Measurements from ENCODE around the gene MAP4K3.

DNA sequence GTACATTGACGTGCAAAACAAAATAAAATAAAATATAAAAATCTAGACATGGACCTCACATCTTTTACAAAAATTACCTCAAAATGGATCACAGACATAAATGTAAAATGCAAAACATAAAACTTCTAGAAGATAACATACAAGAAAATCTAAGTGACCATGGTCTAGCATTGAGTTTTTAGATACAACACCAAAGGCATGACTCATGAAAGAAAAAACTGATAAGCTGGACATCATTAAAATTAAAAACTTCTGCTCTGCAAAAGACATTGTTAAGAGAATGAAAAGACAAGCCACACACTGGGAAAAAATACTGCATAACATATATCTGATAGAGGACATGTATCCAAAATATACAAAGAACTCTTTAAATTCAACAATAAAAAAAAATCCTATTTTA lies 14.4 kb downstream of the MAP4K3 start:
- TF ChIP-seq, protein P1, sequence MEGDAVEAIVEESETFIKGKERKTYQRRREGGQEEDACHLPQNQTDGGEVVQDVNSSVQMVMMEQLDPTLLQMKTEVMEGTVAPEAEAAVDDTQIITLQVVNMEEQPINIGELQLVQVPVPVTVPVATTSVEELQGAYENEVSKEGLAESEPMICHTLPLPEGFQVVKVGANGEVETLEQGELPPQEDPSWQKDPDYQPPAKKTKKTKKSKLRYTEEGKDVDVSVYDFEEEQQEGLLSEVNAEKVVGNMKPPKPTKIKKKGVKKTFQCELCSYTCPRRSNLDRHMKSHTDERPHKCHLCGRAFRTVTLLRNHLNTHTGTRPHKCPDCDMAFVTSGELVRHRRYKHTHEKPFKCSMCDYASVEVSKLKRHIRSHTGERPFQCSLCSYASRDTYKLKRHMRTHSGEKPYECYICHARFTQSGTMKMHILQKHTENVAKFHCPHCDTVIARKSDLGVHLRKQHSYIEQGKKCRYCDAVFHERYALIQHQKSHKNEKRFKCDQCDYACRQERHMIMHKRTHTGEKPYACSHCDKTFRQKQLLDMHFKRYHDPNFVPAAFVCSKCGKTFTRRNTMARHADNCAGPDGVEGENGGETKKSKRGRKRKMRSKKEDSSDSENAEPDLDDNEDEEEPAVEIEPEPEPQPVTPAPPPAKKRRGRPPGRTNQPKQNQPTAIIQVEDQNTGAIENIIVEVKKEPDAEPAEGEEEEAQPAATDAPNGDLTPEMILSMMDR (IDR thresholded peaks at IDR 0.05), result no peak
- TF ChIP-seq, protein P2, sequence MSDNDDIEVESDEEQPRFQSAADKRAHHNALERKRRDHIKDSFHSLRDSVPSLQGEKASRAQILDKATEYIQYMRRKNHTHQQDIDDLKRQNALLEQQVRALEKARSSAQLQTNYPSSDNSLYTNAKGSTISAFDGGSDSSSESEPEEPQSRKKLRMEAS (IDR thresholded peaks at IDR 0.05), result no peak
- TF ChIP-seq RAD21 (conservative IDR thresholded peaks at IDR 0.05 in 1 of 2, IDR thresholded peaks at IDR 0.05 in 1 of 2), result no peak
- no peak for TF ChIP-seq HOXA7 (CRISPR knock-in tag; IDR thresholded peaks at IDR 0.05)
- TF ChIP-seq RFX5 (IDR thresholded peaks at IDR 0.05), result no peak
- no peak for TF ChIP-seq TP53 (CRISPR knock-in tag; IDR thresholded peaks at IDR 0.05)
- TF ChIP-seq POLR2A (IDR thresholded peaks at IDR 0.05; ENCODE audit: low read length), result no peak
- TF ChIP-seq ESRRA (IDR thresholded peaks at IDR 0.05; ENCODE audit: borderline replicate concordance, low read length), result no peak
- TF ChIP-seq CHD4 (IDR thresholded peaks at IDR 0.05; ENCODE audit: borderline replicate concordance), result no peak
- TF ChIP-seq, protein P3, sequence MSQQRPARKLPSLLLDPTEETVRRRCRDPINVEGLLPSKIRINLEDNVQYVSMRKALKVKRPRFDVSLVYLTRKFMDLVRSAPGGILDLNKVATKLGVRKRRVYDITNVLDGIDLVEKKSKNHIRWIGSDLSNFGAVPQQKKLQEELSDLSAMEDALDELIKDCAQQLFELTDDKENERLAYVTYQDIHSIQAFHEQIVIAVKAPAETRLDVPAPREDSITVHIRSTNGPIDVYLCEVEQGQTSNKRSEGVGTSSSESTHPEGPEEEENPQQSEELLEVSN (IDR thresholded peaks at IDR 0.05; ENCODE audit: borderline replicate concordance, low read depth), result no peak
- TF ChIP-seq EP300 (IDR thresholded peaks at IDR 0.05), result no peak
- no peak for TF ChIP-seq CBX8 (IDR thresholded peaks at IDR 0.05)
- TF ChIP-seq PHF8 (IDR thresholded peaks at IDR 0.05; ENCODE audit: borderline replicate concordance, low read depth), result no peak
- TF ChIP-seq CHD2 (IDR thresholded peaks at IDR 0.05; ENCODE audit: low read length, partially characterized antibody), result no peak
